GM12878 (cell line): ENCODE data around the gene ITPRIPL2. TPM values are rescaled to one million over a fixed set of nuclear protein-coding genes. Genes with fewer than 3 reads are reported as not detected.

Source experiments
- ATAC-seq: fragments of 200-7000 bp; cut with Tn5 transposase; 3 replicates; pipeline ENCODE4 v1.9.1; 2020; ENCODE audit warnings: mild to moderate bottlenecking, moderate library complexity
- BruUV-seq: library from RNA; stranded (reverse); fragments of 400-500 nt; replicated peaks from 2 replicates; lab custom pipeline; 2021; lab: Mats Ljungman, UMichigan
- CTCF ChIA-PET: fragments of 300-600 bp; sonication (Branson Sonifier 250); formaldehyde crosslinking; extraction: SDS; loops from one replicate; lab custom pipeline; 2021; ENCODE audit warnings: inconsistent platforms; lab: Yijun Ruan, JAX
- POLR2A ChIA-PET: fragments of 350-600 bp; formaldehyde crosslinking; extraction: SDS; loops from one replicate; lab custom pipeline; 2021; ENCODE audit warnings: inconsistent platforms; lab: Charles Lee
- RAD21 ChIA-PET: fragments of 300-600 bp; sonication (Branson Sonifier 250); formaldehyde crosslinking; loops from one replicate; lab custom pipeline; 2023; ENCODE audit warnings: antibody characterized with exemption; ENCODE audit not compliant: unreplicated experiment; lab: Charles Lee
- SMC1A ChIA-PET: fragments of 300-600 bp; sonication (Branson Sonifier 250); formaldehyde crosslinking; loops from one replicate; lab custom pipeline; 2023; ENCODE audit not compliant: unreplicated experiment, uncharacterized antibody; lab: Charles Lee
- DNase-seq: peaks from one replicate; pipeline ENCODE4 v3.0.0-alpha.2; 2011; ENCODE audit warnings: low read depth, low spot score
- FAIRE-seq: peaks from 3 replicates; lab custom pipeline; 2011; peaks lifted over from hg19 to GRCh38; lab: Jason Lieb, UNC
- H2AFZ ChIP-seq: 2 replicates; pipeline ENCODE4 v1.6.0; 2011; ENCODE audit warnings: low read depth, low read length, control low read depth; ENCODE audit not compliant: control insufficient read depth
- H3K27ac ChIP-seq: 2 replicates; pipeline ENCODE4 v1.5.1; 2011; ENCODE audit warnings: control low read depth; ENCODE audit not compliant: control insufficient read depth, insufficient read depth
- H3K27me3 ChIP-seq, 2 experiments: replicated peaks in 1 of 2; 2 replicates each; pipeline versions ENCODE4 v1.6.0 to v1.6.1; 2011; ENCODE audit warnings: low read length in 1 of 2; ENCODE audit not compliant: control insufficient read depth in 2 of 2, insufficient read depth in 2 of 2
- H3K36me3 ChIP-seq, 2 experiments: 2 replicates each; pipeline ENCODE4 v1.5.1; 2011; ENCODE audit warnings: low read length in 1 of 2; ENCODE audit not compliant: control insufficient read depth in 2 of 2, insufficient read depth in 2 of 2
- H3K4me1 ChIP-seq: 2 replicates; pipeline ENCODE4 v1.6.1; 2011; ENCODE audit warnings: mild to moderate bottlenecking, low read length, moderate library complexity, mixed read lengths; ENCODE audit not compliant: control insufficient read depth, insufficient read depth
- H3K4me2 ChIP-seq: 2 replicates; pipeline ENCODE4 v1.6.0; 2011; ENCODE audit warnings: control low read depth; ENCODE audit not compliant: control insufficient read depth, insufficient read depth
- H3K4me3 ChIP-seq: fragments of 200-600 bp; sonication (generic); 2 replicates; pipeline ENCODE4 v1.5.1; 2016
- H3K79me2 ChIP-seq: 2 replicates; pipeline ENCODE4 v1.6.0; 2011; ENCODE audit warnings: low read length; ENCODE audit not compliant: control insufficient read depth, insufficient read depth
- H3K9ac ChIP-seq: 2 replicates; pipeline ENCODE4 v1.8.0; 2011; ENCODE audit warnings: low read length, control low read depth, mixed read lengths; ENCODE audit not compliant: control insufficient read depth, insufficient read depth
- H3K9me3 ChIP-seq: replicated peaks from 3 replicates; pipeline ENCODE4 v1.5.1; 2011; ENCODE audit warnings: mild to moderate bottlenecking, low read length; ENCODE audit not compliant: control insufficient read depth, insufficient read depth
- H4K20me1 ChIP-seq: 2 replicates; pipeline ENCODE4 v1.6.0; 2011; ENCODE audit not compliant: control insufficient read depth, insufficient read depth
- ASH2L ChIP-seq: fragments of 300-600, 200-600 bp; sonication (generic); IDR thresholded peaks from 2 replicates; pipeline ENCODE4 v1.6.1; 2017; ENCODE audit warnings: low read depth, mild to moderate bottlenecking, borderline replicate concordance
- CREM ChIP-seq: IDR thresholded peaks from 2 replicates; pipeline ENCODE4 v1.6.1; 2014; ENCODE audit warnings: antibody characterized with exemption, low read depth
- DPF2 ChIP-seq: fragments of 450-650 bp; IDR thresholded peaks from 2 replicates; pipeline ENCODE4 v1.6.1; 2017; ENCODE audit warnings: mild to moderate bottlenecking
- FOXK2 ChIP-seq: fragments of 450-650 bp; IDR thresholded peaks from 2 replicates; pipeline ENCODE4 v1.6.1; 2017; ENCODE audit warnings: mild to moderate bottlenecking, moderate library complexity
- GABPA ChIP-seq: IDR thresholded peaks from 2 replicates; pipeline ENCODE4 v1.6.1; 2014; ENCODE audit warnings: antibody characterized with exemption, low read depth, mild to moderate bottlenecking, inconsistent platforms
- IKZF1 ChIP-seq: fragments of 450-650 bp; conservative IDR thresholded peaks from 2 replicates; pipeline ENCODE4 v1.6.1; 2017; ENCODE audit warnings: antibody characterized with exemption, mild to moderate bottlenecking
- MEF2B ChIP-seq: fragments of 450-650 bp; IDR thresholded peaks from 2 replicates; pipeline ENCODE4 v1.6.1; 2018; ENCODE audit warnings: mild to moderate bottlenecking, moderate library complexity; ENCODE audit not compliant: partially characterized antibody, poor library complexity, severe bottlenecking
- NBN ChIP-seq: fragments of 450-650 bp; IDR thresholded peaks from 2 replicates; pipeline ENCODE4 v1.6.1; 2016
- NFYA ChIP-seq: IDR thresholded peaks from 2 replicates; pipeline ENCODE4 v1.6.1; 2011; ENCODE audit warnings: low read depth, mild to moderate bottlenecking, low read length, improper control_type of control experiment, borderline replicate concordance
- NR2F1 ChIP-seq: fragments of 450-650 bp; conservative IDR thresholded peaks from 2 replicates; pipeline ENCODE4 v1.6.1; 2017; ENCODE audit warnings: mild to moderate bottlenecking
- NRF1 ChIP-seq: conservative IDR thresholded peaks from 2 replicates; pipeline ENCODE4 v1.6.1; 2011; ENCODE audit warnings: mild to moderate bottlenecking, low read depth, low read length, improper control_type of control experiment
- PML ChIP-seq: IDR thresholded peaks from 2 replicates; pipeline ENCODE4 v1.6.1; 2012; ENCODE audit warnings: low read length, inconsistent platforms
- SMAD5 ChIP-seq: IDR thresholded peaks from 2 replicates; pipeline ENCODE4 v1.6.1; 2016; ENCODE audit warnings: antibody characterized with exemption, low read depth
- SPI1 ChIP-seq: IDR thresholded peaks from 2 replicates; pipeline ENCODE4 v1.6.1; 2011; ENCODE audit warnings: low read depth, mild to moderate bottlenecking, low read length, moderate library complexity, borderline replicate concordance; ENCODE audit not compliant: insufficient read depth
- SREBF2 ChIP-seq: IDR thresholded peaks from 2 replicates; pipeline ENCODE4 v1.6.1; 2012; ENCODE audit warnings: mild to moderate bottlenecking, low read length
- SUPT20H ChIP-seq: IDR thresholded peaks from 2 replicates; pipeline ENCODE4 v1.6.1; 2011; ENCODE audit warnings: low read depth, mild to moderate bottlenecking, low read length, moderate library complexity, borderline replicate concordance; ENCODE audit not compliant: control insufficient read depth
- TAF1 ChIP-seq: IDR thresholded peaks from 2 replicates; pipeline ENCODE4 v1.6.1; 2011; ENCODE audit warnings: mild to moderate bottlenecking, low read depth, low read length, borderline replicate concordance
- WGBS: methylation state at CpG from one replicate; pipeline ENCODE4 v1.1.6; 2016; ENCODE audit warnings: low lambda C conversion rate; ENCODE audit not compliant: insufficient replicate concordance, insufficient coverage; ENCODE audit errors: missing lambda C conversion rate; 5-methylcytosine and 5-hydroxymethylcytosine counted together
- in situ Hi-C: fragments of 300-500 bp; cut with MboI; formaldehyde crosslinking; loops from 9 replicates; pipeline ENCODE4 v1.14.3; 2018; ENCODE audit warnings: mixed read lengths
- intact Hi-C: fragments of 100-400 bp; cut with micrococcal nuclease; formaldehyde crosslinking; loops from one replicate; pipeline ENCODE4 v1.14.2; 2022; ENCODE audit not compliant: unreplicated experiment
- polyA plus RNA-seq, 11 experiments: library from polyadenylated mRNA; depleted of rRNA in 4 of 11; unstranded in 6 of 11; stranded (reverse) in 5 of 11; fragments of >200 nt; fragmentation: Nextera tagmentation in 4 of 11; fragmentation: Illumina TruSeq in 1 of 11; extraction: Ambion mirVana in 4 of 11; extraction: Trizol in 1 of 11; gene quantifications; 1 replicate in 1 of 11; 2 replicates in 10 of 11; pipeline versions ENCODE4 v1.2.1 to v1.2.3, GENCODE V29; 2011 to 2016; ENCODE audit warnings: inconsistent platforms in 2 of 11, missing spikeins in 2 of 11, low read depth in 1 of 11
- total RNA-seq, 4 experiments: library from RNA; depleted of rRNA in 3 of 4; stranded (reverse); fragments of >200 nt in 3 of 4; fragmentation: Illumina TruSeq in 1 of 4; extraction: Trizol in 1 of 4; gene quantifications; 2 replicates each; pipeline versions ENCODE4 v1.2.1 to v1.2.3, GENCODE V29; 2013 to 2021
- TF ChIP-seq, protein P1 (sequence below): fragments of 450-650 bp; IDR thresholded peaks from 2 replicates; pipeline ENCODE4 v1.6.1; 2017; ENCODE audit warnings: low read depth, mild to moderate bottlenecking, moderate library complexity
- TF ChIP-seq, protein P2 (sequence below): IDR thresholded peaks from 2 replicates; pipeline ENCODE4 v1.6.1; 2011; ENCODE audit warnings: borderline replicate concordance, low read depth, mild to moderate bottlenecking, moderate library complexity, low read length; ENCODE audit not compliant: insufficient read depth, poor library complexity, severe bottlenecking
- TF ChIP-seq, protein P3 (sequence below): IDR thresholded peaks from 2 replicates; pipeline ENCODE4 v1.6.1; 2011; ENCODE audit warnings: low read depth, mild to moderate bottlenecking, low read length, moderate library complexity, borderline replicate concordance; ENCODE audit errors: extremely low read depth

The ITPRIPL2 gene
- total and polyA plus RNA-seq, 10 of the 15 experiments (the other 5 are each of a cell fraction or from before 2014, with no cell fraction given): 0.48 to 14.3 (median 3.5) TPM

DNA sequence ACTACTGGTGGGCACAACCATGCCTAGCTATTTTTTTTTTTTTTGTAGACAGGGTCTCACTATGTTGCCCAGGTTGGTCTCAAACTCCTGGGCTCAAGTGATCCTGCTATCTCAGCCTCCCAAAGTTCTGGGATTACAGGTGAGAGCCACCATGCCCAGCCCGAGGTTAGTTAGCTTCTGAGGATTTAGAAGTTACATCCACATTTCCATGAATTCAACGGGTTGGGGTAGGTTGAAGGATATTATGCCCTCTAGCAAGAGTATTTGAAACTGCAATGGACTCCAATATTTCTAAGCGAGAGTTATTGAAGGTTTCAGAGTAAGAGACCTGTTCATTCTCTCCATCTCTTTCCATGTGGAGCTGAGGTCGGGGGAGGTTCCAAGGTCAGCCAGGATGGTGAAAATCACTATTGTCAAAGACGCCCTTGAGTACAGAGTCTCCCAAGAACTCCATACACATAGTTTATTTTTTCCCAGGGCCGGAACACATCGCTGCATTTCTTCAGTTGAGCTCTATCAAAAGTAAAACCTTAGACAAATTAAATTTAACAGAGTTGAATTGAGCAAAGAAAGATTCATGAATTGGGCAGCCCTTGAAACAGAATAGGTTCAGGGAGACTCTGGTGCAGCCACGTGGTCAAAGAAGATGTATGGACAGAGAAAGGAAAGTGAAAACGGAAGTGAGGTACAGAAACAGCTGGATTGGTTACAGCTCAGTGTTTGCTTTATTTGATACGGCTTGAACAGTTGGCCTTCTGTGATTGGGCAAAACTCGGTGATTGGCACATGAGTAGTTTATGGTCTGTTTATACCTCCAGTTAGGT, 19.0 kb upstream of the ITPRIPL2 start:
- no peak overlapping the region for H3K27ac ChIP-seq
- H2AFZ ChIP-seq: peak overlapping the region; percentile 33; the same call in 1 of the 2 replicates
- intact Hi-C loops: no loop called here
- H3K79me2 ChIP-seq: no peaks in the 10 kb centered on the region
- in situ Hi-C loops: loop anchor here (5.0 kb wide), 2 partner anchors 68 to 408 kb away; no protein-coding TSS in a partner anchor
- BruUV-seq: no TSS peak
- H3K36me3 ChIP-seq: no peaks in the 10 kb centered on the region
- ChIA-PET RAD21 (interaction anchor here (1.1 to 1.3 kb wide), 3 partner anchors 9 to 24 kb away, joined by 4 read pairs; no protein-coding TSS in a partner anchor), CTCF (interaction anchor here (0.9 to 3.7 kb wide), 10 partner anchors 9 to 280 kb away, joined by 3 to 18 read pairs (median 4); partner anchors contain the start of gene ITPRIPL2), SMC1A (interaction anchor here (0.9 to 5.1 kb wide), 22 partner anchors 8 to 418 kb away, joined by 3 to 34 read pairs (median 4); partner anchors contain the start of gene ITPRIPL2), POLR2A (interaction anchor here (0.7 to 1.6 kb wide), 3 partner anchors 9 to 24 kb away, joined by 3 to 4 read pairs (median 3); no protein-coding TSS in a partner anchor)
- peaks cover 6% of the 10 kb centered on the region; the same call in 1 of the 2 replicates for H3K4me1 ChIP-seq
- FAIRE-seq (no peak), ATAC-seq (peak; percentile 88), DNase-seq (no peak)
- no peak overlapping the region for H3K4me3 ChIP-seq
- H3K4me2 ChIP-seq: no peak overlapping the region
- no peaks in the 10 kb centered on the region for H4K20me1 ChIP-seq
- 63% methylated on average over 11 of the region's 11 CpGs for WGBS
- H3K9me3 ChIP-seq: peaks cover 6% of the 10 kb centered on the region; the same call in 2 of the 3 replicates
- no peaks in the 10 kb centered on the region for H3K27me3 ChIP-seq
- no peak overlapping the region for H3K9ac ChIP-seq
- TF ChIP-seq, protein P1, sequence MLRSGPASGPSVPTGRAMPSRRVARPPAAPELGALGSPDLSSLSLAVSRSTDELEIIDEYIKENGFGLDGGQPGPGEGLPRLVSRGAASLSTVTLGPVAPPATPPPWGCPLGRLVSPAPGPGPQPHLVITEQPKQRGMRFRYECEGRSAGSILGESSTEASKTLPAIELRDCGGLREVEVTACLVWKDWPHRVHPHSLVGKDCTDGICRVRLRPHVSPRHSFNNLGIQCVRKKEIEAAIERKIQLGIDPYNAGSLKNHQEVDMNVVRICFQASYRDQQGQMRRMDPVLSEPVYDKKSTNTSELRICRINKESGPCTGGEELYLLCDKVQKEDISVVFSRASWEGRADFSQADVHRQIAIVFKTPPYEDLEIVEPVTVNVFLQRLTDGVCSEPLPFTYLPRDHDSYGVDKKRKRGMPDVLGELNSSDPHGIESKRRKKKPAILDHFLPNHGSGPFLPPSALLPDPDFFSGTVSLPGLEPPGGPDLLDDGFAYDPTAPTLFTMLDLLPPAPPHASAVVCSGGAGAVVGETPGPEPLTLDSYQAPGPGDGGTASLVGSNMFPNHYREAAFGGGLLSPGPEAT: no peak
- TF ChIP-seq, protein P2, sequence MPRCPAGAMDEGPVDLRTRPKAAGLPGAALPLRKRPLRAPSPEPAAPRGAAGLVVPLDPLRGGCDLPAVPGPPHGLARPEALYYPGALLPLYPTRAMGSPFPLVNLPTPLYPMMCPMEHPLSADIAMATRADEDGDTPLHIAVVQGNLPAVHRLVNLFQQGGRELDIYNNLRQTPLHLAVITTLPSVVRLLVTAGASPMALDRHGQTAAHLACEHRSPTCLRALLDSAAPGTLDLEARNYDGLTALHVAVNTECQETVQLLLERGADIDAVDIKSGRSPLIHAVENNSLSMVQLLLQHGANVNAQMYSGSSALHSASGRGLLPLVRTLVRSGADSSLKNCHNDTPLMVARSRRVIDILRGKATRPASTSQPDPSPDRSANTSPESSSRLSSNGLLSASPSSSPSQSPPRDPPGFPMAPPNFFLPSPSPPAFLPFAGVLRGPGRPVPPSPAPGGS: no peak
- TF ChIP-seq SREBF2 (no peak), CREM (no peak), PML (no peak), DPF2 (no peak), MEF2B (no peak), ASH2L (no peak), SUPT20H (no peak), NBN (no peak), SMAD5 (no peak), NFYA (no peak), NRF1 (no peak), GABPA (0 out of 2 replicates have a peak, but pooled peaks have one; percentile 28), NR2F1 (no peak), IKZF1 (no peak), TAF1 (no peak), FOXK2 (peak; percentile 35; the same call in 1 of the 2 replicates), SPI1 (peak; percentile 57)
- TF ChIP-seq, protein P3, sequence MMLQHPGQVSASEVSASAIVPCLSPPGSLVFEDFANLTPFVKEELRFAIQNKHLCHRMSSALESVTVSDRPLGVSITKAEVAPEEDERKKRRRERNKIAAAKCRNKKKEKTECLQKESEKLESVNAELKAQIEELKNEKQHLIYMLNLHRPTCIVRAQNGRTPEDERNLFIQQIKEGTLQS: no peak
